ENCODE data around the gene PABPN1.

DNA sequence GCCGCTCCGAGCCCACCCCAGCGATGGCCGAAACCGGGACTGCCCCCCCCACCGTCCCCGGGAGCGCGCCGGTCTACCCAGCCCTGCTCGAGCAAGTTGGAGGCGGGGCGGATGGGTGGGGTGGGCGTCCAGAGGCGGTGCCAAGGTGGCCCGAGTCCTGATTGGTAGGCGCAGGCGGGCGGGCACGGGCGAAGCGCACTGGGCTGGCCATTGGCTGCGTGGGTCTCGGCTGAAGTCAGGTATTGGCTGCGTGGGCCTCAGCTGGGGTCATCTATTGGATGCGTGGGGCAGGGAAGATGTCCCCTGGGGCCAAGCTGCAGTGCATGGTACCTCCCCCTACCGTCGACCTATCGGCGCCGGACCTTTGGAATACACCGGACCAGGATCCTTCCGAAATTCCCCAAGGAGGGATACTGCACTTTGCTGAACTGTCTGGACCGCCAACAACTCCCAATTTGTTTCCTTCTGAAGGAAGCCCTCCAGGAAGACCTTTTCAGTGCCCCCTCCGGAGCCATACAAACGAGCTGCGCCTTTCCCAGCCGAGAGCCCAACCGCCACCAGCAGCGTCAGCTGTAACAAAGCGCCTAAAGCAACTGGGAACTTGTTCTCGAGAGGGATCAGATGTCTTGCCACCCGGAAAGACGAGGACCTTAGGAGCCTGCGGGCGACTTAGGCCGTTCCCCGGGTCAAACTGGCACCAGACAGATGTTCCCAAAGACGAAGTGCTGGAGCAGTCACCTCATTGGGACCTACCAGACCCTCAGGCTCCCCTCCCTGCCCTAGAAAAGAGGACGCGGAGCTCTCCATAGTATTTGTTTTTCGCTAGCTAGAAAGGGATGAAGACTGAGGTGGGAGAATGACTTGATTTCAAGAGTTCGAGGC is 35.0 kb upstream of the PABPN1 start, which contains the start of gene HOMEZ:
- TF ChIP-seq, protein P1, sequence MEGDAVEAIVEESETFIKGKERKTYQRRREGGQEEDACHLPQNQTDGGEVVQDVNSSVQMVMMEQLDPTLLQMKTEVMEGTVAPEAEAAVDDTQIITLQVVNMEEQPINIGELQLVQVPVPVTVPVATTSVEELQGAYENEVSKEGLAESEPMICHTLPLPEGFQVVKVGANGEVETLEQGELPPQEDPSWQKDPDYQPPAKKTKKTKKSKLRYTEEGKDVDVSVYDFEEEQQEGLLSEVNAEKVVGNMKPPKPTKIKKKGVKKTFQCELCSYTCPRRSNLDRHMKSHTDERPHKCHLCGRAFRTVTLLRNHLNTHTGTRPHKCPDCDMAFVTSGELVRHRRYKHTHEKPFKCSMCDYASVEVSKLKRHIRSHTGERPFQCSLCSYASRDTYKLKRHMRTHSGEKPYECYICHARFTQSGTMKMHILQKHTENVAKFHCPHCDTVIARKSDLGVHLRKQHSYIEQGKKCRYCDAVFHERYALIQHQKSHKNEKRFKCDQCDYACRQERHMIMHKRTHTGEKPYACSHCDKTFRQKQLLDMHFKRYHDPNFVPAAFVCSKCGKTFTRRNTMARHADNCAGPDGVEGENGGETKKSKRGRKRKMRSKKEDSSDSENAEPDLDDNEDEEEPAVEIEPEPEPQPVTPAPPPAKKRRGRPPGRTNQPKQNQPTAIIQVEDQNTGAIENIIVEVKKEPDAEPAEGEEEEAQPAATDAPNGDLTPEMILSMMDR (IDR thresholded peaks at IDR 0.05; ENCODE audit: insufficient read depth, low read length, poor library complexity, severe bottlenecking), result no peak
- TF ChIP-seq EZH2phosphoT487 (conservative IDR thresholded peaks at IDR 0.05; ENCODE audit: low read length), result no peak

Data from SU-DHL-6 (cell line).